T-helper 1 cell treated with Interleukin-12 subunit alpha and Interleukin-12 subunit beta and Interleukin-4 antibody, amounts not matched to agents 30 ng/mL and 1 ng/mL, for 36 hours (primary cell): ENCODE data around the gene ANKLE2. TPM values are rescaled to one million over a fixed set of nuclear protein-coding genes. Genes with fewer than 3 reads are reported as not detected.
"Not testable (repeated sequence)": the region's sequence is repeated elsewhere in the genome, so short reads cannot be mapped to it uniquely, and the experiment has no call there.

ENCODE experiments used
- intact Hi-C: fragments of 100-400 bp; cut with micrococcal nuclease; formaldehyde crosslinking; loops from one replicate; pipeline ENCODE4 v1.15.1; 2024
- total RNA-seq: library from RNA; stranded (reverse); gene quantifications from 2 replicates; pipeline ENCODE4 v1.2.3, GENCODE V29; 2022

Gene ANKLE2
- total RNA-seq, 1 donor from 2014 or later = 103 TPM

GRCh38 chr12:132692030-132692429 lies 69.6 kb downstream of the ANKLE2 start:
- intact Hi-C loops = not testable (repeated sequence)

GRCh38 chr12:132690112-132690511 lies 71.5 kb downstream of the ANKLE2 start:
- intact Hi-C loops = no loop called here

- intact Hi-C loops = loop anchor here (10.0 kb wide), 1 partner anchor 544 kb away; the partner anchor contains the start of genes DDX51 and NOC4L
Observed at GRCh38 chr12:132689227-132689626, 72.4 kb downstream of the ANKLE2 start.

GRCh38 chr12:132687211-132688164 lies 74.1 kb downstream of the ANKLE2 start, which contains the start of the genes POLE and PXMP2:
POLE (minus strand) TSS chr12:132687342; CDS start chr12:132687315, 27 bp downstream.
PXMP2 (plus strand) TSS chr12:132687587; CDS start chr12:132687671, 84 bp downstream.
- intact Hi-C loops = loop anchor here (1.0 to 10.0 kb wide), 8 partner anchors 23 to 759 kb away; partner anchors contain the start of genes ANKLE2, CHFR, DDX51 and NOC4L

- intact Hi-C loops = loop anchor here (1.0 to 10.0 kb wide), 8 partner anchors 23 to 758 kb away; partner anchors contain the start of genes ANKLE2, CHFR, DDX51 and NOC4L
Observed at GRCh38 chr12:132686825-132687210, 74.8 kb downstream of the ANKLE2 start.

DNA sequence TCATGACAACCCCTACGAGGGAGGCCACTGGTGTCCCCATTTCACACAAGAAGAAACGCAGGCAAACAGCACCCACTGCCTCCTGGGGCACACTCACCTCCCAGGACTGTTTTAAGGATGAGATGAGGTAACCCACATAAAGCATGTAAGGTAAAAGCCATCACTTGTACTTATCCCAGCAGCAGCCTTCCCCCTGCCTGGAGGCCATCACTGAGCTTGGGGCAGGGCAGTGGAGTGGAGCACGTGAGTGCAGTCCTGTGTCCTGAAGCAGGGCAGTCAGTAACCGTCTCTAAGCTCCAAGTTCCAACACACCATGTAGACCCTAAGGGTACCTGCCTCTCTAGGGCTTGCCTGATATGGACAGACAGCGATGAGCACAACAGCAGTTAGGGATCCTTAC lies 76.2 kb downstream of the ANKLE2 start:
- intact Hi-C loops = loop anchor here (10.0 kb wide), 1 partner anchor 541 kb away; the partner anchor contains the start of genes DDX51 and NOC4L

GRCh38 chr12:132677492-132677891 lies 84.1 kb downstream of the ANKLE2 start:
- intact Hi-C loops = no loop called here

GRCh38 chr12:132675757-132676432 lies 85.7 kb downstream of the ANKLE2 start:
- intact Hi-C loops = no loop called here

Other genes starting within 250 kb of the ANKLE2 start
- gene LRCOL1, start 151.2 kb downstream of the ANKLE2 start, total RNA-seq = not detected in 2 replicates
- gene P2RX2, start 143.1 kb downstream of the ANKLE2 start, total RNA-seq = not detected in 2 replicates
- gene POLE, start 74.5 kb downstream of the ANKLE2 start, total RNA-seq = 123 and 124 TPM in 2 replicates
- 22.0 and 22.1 TPM in 2 replicates for gene PXMP2, start 74.2 kb downstream of the ANKLE2 start, total RNA-seq
- 57.0 and 59.0 TPM in 2 replicates for gene PGAM5, start 51.0 kb downstream of the ANKLE2 start, total RNA-seq
- 69.8 and 73.5 TPM in 2 replicates for gene GOLGA3, start 67.0 kb upstream of the ANKLE2 start, total RNA-seq
- 94.7 and 98.4 TPM in 2 replicates for gene CHFR, start 125.8 kb upstream of the ANKLE2 start, total RNA-seq
- 8.7 and 11.2 TPM in 2 replicates for gene ZNF605, start 194.5 kb upstream of the ANKLE2 start, total RNA-seq
- 18.5 and 19.0 TPM in 2 replicates for gene ZNF26, start 224.5 kb upstream of the ANKLE2 start, total RNA-seq